Heart left ventricle (tissue), 16 donors: ENCODE data around the gene MS4A13. TPM values are rescaled to one million over a fixed set of nuclear protein-coding genes. Genes with fewer than 3 reads are reported as not detected.
"Not testable (repeated sequence)": the region's sequence is repeated elsewhere in the genome, so short reads cannot be mapped to it uniquely, and the experiment has no call there.

Experiments used
- ATAC-seq, 4 donors: fragments of 200-7000 bp; cut with Tn5 transposase; one replicate each; pipeline ENCODE4 v1.9.1; 2020 to 2022; ENCODE audit warnings: moderate library complexity in 4 of 4, mild to moderate bottlenecking in 3 of 4, moderate number of reproducible peaks in 1 of 4
- DNase-seq, 5 donors: peaks; one replicate each; pipeline ENCODE4 v3.0.0-alpha.2; 2020
- H3K27ac ChIP-seq, 12 donors: fragments of 200-600 bp; sonication (generic) in 4 of 12; one replicate each; pipeline versions ENCODE4 v1.5.0 to v1.8.0; 2016 to 2022; ENCODE audit warnings: mild to moderate bottlenecking in 2 of 12
- H3K27me3 ChIP-seq, 9 donors: fragments of 200-600 bp; sonication (generic) in 2 of 9; one replicate each; pipeline versions ENCODE4 v1.5.1 to v1.8.0; 2016 to 2022; ENCODE audit warnings: mild to moderate bottlenecking in 3 of 9
- H3K36me3 ChIP-seq, 9 donors: fragments of 200-600 bp; sonication (generic) in 2 of 9; one replicate each; pipeline versions ENCODE4 v1.5.0 to v1.8.0; 2018 to 2022; ENCODE audit warnings: mild to moderate bottlenecking in 2 of 9
- H3K4me1 ChIP-seq, 12 donors: fragments of 200-600 bp; sonication (generic) in 4 of 12; one replicate each; pipeline versions ENCODE4 v1.5.0 to v1.8.0; 2016 to 2022; ENCODE audit warnings: mild to moderate bottlenecking in 3 of 12
- H3K4me3 ChIP-seq, 12 donors: fragments of 200-600 bp; sonication (generic) in 4 of 12; one replicate each; pipeline versions ENCODE4 v1.5.0 to v1.8.0; 2017 to 2022; ENCODE audit warnings: mild to moderate bottlenecking in 9 of 12, moderate library complexity in 4 of 12
- H3K9me3 ChIP-seq, 12 donors: fragments of 200-600 bp; sonication (generic) in 4 of 12; one replicate each; pipeline versions ENCODE4 v1.5.0 to v1.8.0; 2016 to 2022; ENCODE audit warnings: mild to moderate bottlenecking in 1 of 12
- CTCF ChIP-seq, 12 donors: fragments of 200-600 bp; sonication (generic) in 4 of 12; IDR thresholded peaks; one replicate each; pipeline versions ENCODE4 v1.5.0 to v1.8.0; 2018 to 2022; ENCODE audit warnings: antibody characterized with exemption in 12 of 12, mild to moderate bottlenecking in 5 of 12
- POLR2A ChIP-seq, 2 donors: fragments of 450-650 bp; IDR thresholded peaks; one replicate each; pipeline ENCODE4 v1.6.1; 2017; ENCODE audit warnings: antibody characterized with exemption in 2 of 2, mild to moderate bottlenecking in 2 of 2, moderate library complexity in 2 of 2
- WGBS, 4 donors: extraction: QIAGEN DNeasy Blood & Tissue Kit in 2 of 4; methylation state at CpG; one replicate each; pipeline versions ENCODE4 v1.1.5 to v1.1.7; 2013 to 2018; 5-methylcytosine and 5-hydroxymethylcytosine counted together
- intact Hi-C, 10 donors: fragments of 100-400 bp; cut with DNase I; formaldehyde crosslinking; loops; one replicate each; pipeline versions ENCODE4 v1.11.1 to v1.14.2; 2022
- polyA plus RNA-seq, 2 donors: library from polyadenylated mRNA; stranded (reverse); fragments of 200-250 nt; gene quantifications; one replicate each; pipeline ENCODE4 v1.2.3, GENCODE V29; 2013
- total RNA-seq, 9 donors: library from RNA; depleted of rRNA in 2 of 9; stranded (reverse); fragments of >200 nt in 2 of 9; fragmentation: NEBNext Ultra II Directional in 3 of 9; extraction: Animal tissue kit (Norgen Biotek cat#: 25700) in 3 of 9; gene quantifications; one replicate each; pipeline versions ENCODE4 v1.1.0 to v1.2.4, GENCODE V29; 2016 to 2023
- donor health status: ischemic (EF 13 %, LVEDD 7.1; RV severe dilation, severe dysfunction).
- donor health status: healthy with polysubstance abuse.
- donor health status: DM: no; HTN: yes; CAD: no.
- donor health status: DM: no; HTN: no; CAD: no.
- donor health status: ischemic (EF 25% LVEDD 6.9; RV normal size, moderate dysfunction).
- donor health status: ischemic (EF 25% LVEDD 5.7; RV mildly dilated, moderate dysfunction).
- donor health status: healthy.
- donor health status: DM: yes; HTN: yes; CAD: no.
- donor health status: ischemic (EF 35%, LVEDD 5.7; RV mildly dilated, moderate dysfunction).
- donor health status: nonischemic (EF 11% LVEDD 7.7; RV severe dilation, severe dysfunction).
- donor health status: DM: yes; HTN: yes; CAD: no.
- donor health status: PGD.
- donor health status: ischemic (EF 29% LVEDD 5.4; RV normal size, mild dysfunction).
- donor health status: nonischemic (EF 23%, LVEDD 6.1; RV moderate dilation, normal function).

MS4A13 gene
- total and polyA plus RNA-seq, 11 donors, result not detected

- 62 to 69% (median 66%) methylated on average over 2 of the region's 2 CpGs for WGBS, 4 donors
- no peaks in the 10 kb centered on the region for H3K36me3 ChIP-seq
- intact Hi-C loops, result no loop called here
- ATAC-seq, result no peak
- H3K27ac ChIP-seq, result no peak overlapping the region
- no peak overlapping the region for H3K4me3 ChIP-seq
- TF ChIP-seq CTCF (IDR thresholded peaks at IDR 0.05) (no peak), POLR2A (IDR thresholded peaks at IDR 0.05) (no peak)
- no peaks in the 10 kb centered on the region for H3K27me3 ChIP-seq
- DNase-seq, result no peak
- H3K9me3 ChIP-seq, result no peaks in the 10 kb centered on the region
- H3K4me1 ChIP-seq, result no peaks in the 10 kb centered on the region
Measured at GRCh38 chr11:60513496-60514460, 1.4 kb upstream of the MS4A13 start.

- Histone ChIP-seq H3K4me3 (no peak overlapping the region), H3K4me1 (peaks cover 0 to 3% (median 0%) of the 10 kb centered on the region in 12 donors), H3K9me3 (peaks cover 0 to 12% (median 0%) of the 10 kb centered on the region in 12 donors), H3K36me3 (no peaks in the 10 kb centered on the region), H3K27me3 (no peaks in the 10 kb centered on the region), H3K27ac (no peak overlapping the region)
- no peak for DNase-seq
- intact Hi-C loops, result no loop called here
- TF ChIP-seq CTCF (IDR thresholded peaks at IDR 0.05) (no peak), POLR2A (IDR thresholded peaks at IDR 0.05) (no peak)
- 28 to 40% (median 29%) methylated on average over 1 of the region's 1 CpG for WGBS, 4 donors
- ATAC-seq, result no peak
Measured at GRCh38 chr11:60528465-60528864, 13.3 kb downstream of the MS4A13 start.

GRCh38 chr11:60528934-60529333, 13.7 kb downstream of the MS4A13 start:
- intact Hi-C loops, result no loop called here
- no peak for DNase-seq
- Histone ChIP-seq H3K36me3 (no peaks in the 10 kb centered on the region), H3K27me3 (no peaks in the 10 kb centered on the region), H3K4me3 (no peak overlapping the region), H3K4me1 (peaks cover 0 to 3% (median 0%) of the 10 kb centered on the region in 12 donors), H3K9me3 (peaks cover 0 to 12% (median 0%) of the 10 kb centered on the region in 12 donors), H3K27ac (no peak overlapping the region)
- ATAC-seq, result no peak
- WGBS, 4 donors, result 3 to 10% (median 4%) methylated on average over 1 of the region's 1 CpG
- TF ChIP-seq CTCF (IDR thresholded peaks at IDR 0.05), result no peak
- no peak for TF ChIP-seq POLR2A (IDR thresholded peaks at IDR 0.05)

- Histone ChIP-seq H3K4me3 (no peak overlapping the region), H3K4me1 (peaks cover 0 to 3% (median 0%) of the 10 kb centered on the region in 12 donors), H3K9me3 (peaks cover 0 to 12% (median 0%) of the 10 kb centered on the region in 12 donors), H3K36me3 (no peaks in the 10 kb centered on the region), H3K27me3 (no peaks in the 10 kb centered on the region), H3K27ac (no peak overlapping the region)
- WGBS, 4 donors, result 79 to 96% (median 92%) methylated on average over 3 of the region's 3 CpGs
- intact Hi-C loops, result no loop called here
- no peak for ATAC-seq
- TF ChIP-seq POLR2A (IDR thresholded peaks at IDR 0.05) (no peak), CTCF (IDR thresholded peaks at IDR 0.05) (no peak)
- no peak for DNase-seq
Measured at GRCh38 chr11:60530454-60531100, 15.4 kb downstream of the MS4A13 start.

- intact Hi-C loops, DNase-seq: not testable (repeated sequence)
- WGBS, 4 donors, result 89 to 95% (median 90%) methylated on average over 13 to 18 of the region's 18 CpGs; no CpG with 5 or more reads in 1 of the 4 donors
Measured at GRCh38 chr11:60532383-60532782, 17.2 kb downstream of the MS4A13 start.

GRCh38 chr11:60538627-60539026, 23.4 kb downstream of the MS4A13 start:
- ATAC-seq, H3K36me3 ChIP-seq, DNase-seq, H3K27ac ChIP-seq, H3K4me1 ChIP-seq, H3K4me3 ChIP-seq, H3K27me3 ChIP-seq, intact Hi-C loops: not testable (repeated sequence)
- H3K9me3 ChIP-seq, result peaks cover 0 to 10% (median 0%) of the 10 kb centered on the region in 12 donors

More at GRCh38 chr11:60532383-60532782, 17.2 kb downstream of the MS4A13 start:
- H3K4me1 ChIP-seq, H3K27me3 ChIP-seq, H3K27ac ChIP-seq, H3K4me3 ChIP-seq, H3K36me3 ChIP-seq, ATAC-seq: not testable (repeated sequence)
- H3K9me3 ChIP-seq, result peaks cover 0 to 12% (median 0%) of the 10 kb centered on the region in 12 donors
